Measurements from ENCODE around the gene PDZD7. TPM values are rescaled to one million over a fixed set of nuclear protein-coding genes. Genes with fewer than 3 reads are reported as not detected.

PDZD7 gene
- total and polyA plus RNA-seq, 9 of the 15 experiments (the other 6 are each of a cell fraction or from before 2014, with no cell fraction given), result 0.04 to 0.24 (median 0.08) TPM; not detected in 3

- TF ChIP-seq MCM5 (IDR thresholded peaks at IDR 0.05; ENCODE audit: low read depth) (no peak), IRF2 (CRISPR knock-in tag; IDR thresholded peaks at IDR 0.05) (no peak), ZNF212 (CRISPR knock-in tag; IDR thresholded peaks at IDR 0.05) (no peak), FOXP1 (CRISPR knock-in tag; IDR thresholded peaks at IDR 0.05) (0 out of 2 replicates have a peak, but pooled peaks have one; percentile 26), GTF2B (IDR thresholded peaks at IDR 0.05; ENCODE audit: extremely low read depth, insufficient read length) (no peak), HOXB6 (CRISPR knock-in tag; IDR thresholded peaks at IDR 0.05; ENCODE audit: borderline replicate concordance) (no peak), SPI1 (IDR thresholded peaks at IDR 0.05; ENCODE audit: borderline replicate concordance, low read depth, low read length) (no peak), POLR2B (IDR thresholded peaks at IDR 0.05; ENCODE audit: low read depth, partially characterized antibody) (no peak), ETV5 (CRISPR knock-in tag; IDR thresholded peaks at IDR 0.05; ENCODE audit: low read depth) (peak; percentile 56; the same call in 1 of the 2 replicates), CEBPG (CRISPR knock-in tag; IDR thresholded peaks at IDR 0.05) (no peak), CEBPG (tag; conservative IDR thresholded peaks at IDR 0.05 in 1 of 2, IDR thresholded peaks at IDR 0.05 in 1 of 2) (no peak), COPS2 (conservative IDR thresholded peaks at IDR 0.05) (no peak), RAD21 (CRISPR knock-in tag; conservative IDR thresholded peaks at IDR 0.05 in 1 of 2, IDR thresholded peaks at IDR 0.05 in 1 of 2) (no peak), ZNF785 (CRISPR knock-in tag; IDR thresholded peaks at IDR 0.05) (no peak), NR3C1 (CRISPR knock-in tag; IDR thresholded peaks at IDR 0.05) (no peak), TAF15 (IDR thresholded peaks at IDR 0.05; ENCODE audit: low read depth, low read length) (no peak), ATF7 (IDR thresholded peaks at IDR 0.05) (no peak; the same call in 1 of the 2 replicates), MEIS2 (IDR thresholded peaks at IDR 0.05; ENCODE audit: partially characterized antibody) (no peak)
- TF ChIP-seq, protein P1, sequence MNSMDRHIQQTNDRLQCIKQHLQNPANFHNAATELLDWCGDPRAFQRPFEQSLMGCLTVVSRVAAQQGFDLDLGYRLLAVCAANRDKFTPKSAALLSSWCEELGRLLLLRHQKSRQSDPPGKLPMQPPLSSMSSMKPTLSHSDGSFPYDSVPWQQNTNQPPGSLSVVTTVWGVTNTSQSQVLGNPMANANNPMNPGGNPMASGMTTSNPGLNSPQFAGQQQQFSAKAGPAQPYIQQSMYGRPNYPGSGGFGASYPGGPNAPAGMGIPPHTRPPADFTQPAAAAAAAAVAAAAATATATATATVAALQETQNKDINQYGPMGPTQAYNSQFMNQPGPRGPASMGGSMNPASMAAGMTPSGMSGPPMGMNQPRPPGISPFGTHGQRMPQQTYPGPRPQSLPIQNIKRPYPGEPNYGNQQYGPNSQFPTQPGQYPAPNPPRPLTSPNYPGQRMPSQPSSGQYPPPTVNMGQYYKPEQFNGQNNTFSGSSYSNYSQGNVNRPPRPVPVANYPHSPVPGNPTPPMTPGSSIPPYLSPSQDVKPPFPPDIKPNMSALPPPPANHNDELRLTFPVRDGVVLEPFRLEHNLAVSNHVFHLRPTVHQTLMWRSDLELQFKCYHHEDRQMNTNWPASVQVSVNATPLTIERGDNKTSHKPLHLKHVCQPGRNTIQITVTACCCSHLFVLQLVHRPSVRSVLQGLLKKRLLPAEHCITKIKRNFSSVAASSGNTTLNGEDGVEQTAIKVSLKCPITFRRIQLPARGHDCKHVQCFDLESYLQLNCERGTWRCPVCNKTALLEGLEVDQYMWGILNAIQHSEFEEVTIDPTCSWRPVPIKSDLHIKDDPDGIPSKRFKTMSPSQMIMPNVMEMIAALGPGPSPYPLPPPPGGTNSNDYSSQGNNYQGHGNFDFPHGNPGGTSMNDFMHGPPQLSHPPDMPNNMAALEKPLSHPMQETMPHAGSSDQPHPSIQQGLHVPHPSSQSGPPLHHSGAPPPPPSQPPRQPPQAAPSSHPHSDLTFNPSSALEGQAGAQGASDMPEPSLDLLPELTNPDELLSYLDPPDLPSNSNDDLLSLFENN (IDR thresholded peaks at IDR 0.05; ENCODE audit: low read depth in 2 of 2, low read length in 2 of 2), result no peak
- TF ChIP-seq, protein P2, sequence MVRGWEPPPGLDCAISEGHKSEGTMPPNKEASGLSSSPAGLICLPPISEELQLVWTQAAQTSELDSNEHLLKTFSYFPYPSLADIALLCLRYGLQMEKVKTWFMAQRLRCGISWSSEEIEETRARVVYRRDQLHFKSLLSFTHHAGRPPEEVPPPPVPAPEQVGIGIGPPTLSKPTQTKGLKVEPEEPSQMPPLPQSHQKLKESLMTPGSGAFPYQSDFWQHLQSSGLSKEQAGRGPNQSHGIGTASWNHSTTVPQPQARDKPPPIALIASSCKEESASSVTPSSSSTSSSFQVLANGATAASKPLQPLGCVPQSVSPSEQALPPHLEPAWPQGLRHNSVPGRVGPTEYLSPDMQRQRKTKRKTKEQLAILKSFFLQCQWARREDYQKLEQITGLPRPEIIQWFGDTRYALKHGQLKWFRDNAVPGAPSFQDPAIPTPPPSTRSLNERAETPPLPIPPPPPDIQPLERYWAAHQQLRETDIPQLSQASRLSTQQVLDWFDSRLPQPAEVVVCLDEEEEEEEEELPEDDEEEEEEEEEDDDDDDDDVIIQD (CRISPR knock-in tag; IDR thresholded peaks at IDR 0.05), result no peak
Measured at GRCh38 chr10:100997360-100998182, 33.4 kb downstream of the PDZD7 start (continued).
